Endometrium (tissue), 2 donors: ENCODE data around the gene UNC93B1.

Experiments used
- FAIRE-seq: peaks from 2 replicates; lab custom pipeline; 2012; peaks lifted over from hg19 to GRCh38; lab: Jason Lieb, UNC
- donor health status: control.
- donor health status: control.

The UNC93B1 gene

GRCh38 chr11:68022531-68022930 is 18.6 kb upstream of the UNC93B1 start:
- no peak for FAIRE-seq

- FAIRE-seq: no peak
These were observed 17.4 kb upstream of the UNC93B1 start for GRCh38 chr11:68021167-68021787.

- FAIRE-seq: no peak
These were observed 16.7 kb upstream of the UNC93B1 start for GRCh38 chr11:68020575-68020974.

- no peak for FAIRE-seq
These were observed 15.6 kb upstream of the UNC93B1 start for GRCh38 chr11:68019486-68019885.

GRCh38 chr11:68018730-68019190 is 14.9 kb upstream of the UNC93B1 start:
- FAIRE-seq: no peak

- no peak for FAIRE-seq
These were observed 14.3 kb upstream of the UNC93B1 start for GRCh38 chr11:68017980-68018729.

GRCh38 chr11:68016904-68017817 is 13.3 kb upstream of the UNC93B1 start:
- no peak for FAIRE-seq

GRCh38 chr11:68016161-68016903 is 12.4 kb upstream of the UNC93B1 start:
- FAIRE-seq: no peak

GRCh38 chr11:68015467-68015866 is 11.6 kb upstream of the UNC93B1 start:
- no peak for FAIRE-seq

GRCh38 chr11:68014947-68015447 is 11.1 kb upstream of the UNC93B1 start:
- no peak for FAIRE-seq

GRCh38 chr11:68014157-68014946 is 10.5 kb upstream of the UNC93B1 start:
- no peak for FAIRE-seq

GRCh38 chr11:68013611-68014156 is 9.8 kb upstream of the UNC93B1 start:
- no peak for FAIRE-seq

- no peak for FAIRE-seq
These were observed 9.1 kb upstream of the UNC93B1 start for GRCh38 chr11:68012843-68013610.

- no peak for FAIRE-seq
These were observed 8.3 kb upstream of the UNC93B1 start for GRCh38 chr11:68012044-68012842.

- no peak for FAIRE-seq
These were observed 7.4 kb upstream of the UNC93B1 start for GRCh38 chr11:68011051-68011943.

- no peak for FAIRE-seq
These were observed 6.5 kb upstream of the UNC93B1 start, which contains the start of gene ALDH3B1 for GRCh38 chr11:68010090-68011041. TSS of gene ALDH3B1 (plus strand) at chr11:68010327. CDS start at chr11:68015298, 4,971 bp downstream.
